ENCODE data around the gene JMJD1C. TPM values are rescaled to one million over a fixed set of nuclear protein-coding genes. Genes with fewer than 3 reads are reported as not detected.

The JMJD1C gene
- total RNA-seq, 2 experiments from 2014 or later = 389 to 399 TPM

DNA sequence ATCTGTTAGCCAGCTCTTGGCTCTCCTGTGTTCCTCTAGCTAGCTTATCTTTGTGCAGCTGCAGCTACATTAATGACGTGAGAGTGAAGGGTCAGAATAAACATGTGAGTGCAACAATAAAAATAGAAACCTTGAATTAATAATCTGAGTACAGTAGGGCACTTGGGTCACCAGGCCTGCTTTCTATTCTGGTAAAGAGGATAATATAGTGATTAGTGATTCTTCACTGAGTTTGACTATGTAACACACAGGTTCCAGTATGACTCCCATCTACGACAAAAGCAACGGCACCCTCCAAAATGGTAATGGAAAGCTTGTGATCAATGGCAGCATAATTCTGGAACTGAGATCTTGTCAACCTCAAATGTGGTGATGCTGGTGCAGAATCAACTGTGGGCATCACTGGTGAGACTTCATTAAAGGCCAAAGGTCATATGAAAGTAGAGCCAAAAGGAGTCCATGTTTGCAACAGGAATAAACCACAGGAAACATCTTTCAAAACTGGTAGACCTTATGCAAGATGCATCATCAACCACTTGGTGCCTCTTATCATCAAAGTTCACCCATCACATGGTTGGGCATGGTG is 255.1 kb downstream of the JMJD1C start:
- H3K27ac Mint-ChIP-seq = peak overlapping the region; percentile 44
- Histone ChIP-seq H3K36me3 (ENCODE audit: insufficient read depth, low read length) (peaks cover 72% of the 10 kb centered on the region), H3K4me1 (ENCODE audit: insufficient read depth, low read length) (peaks cover 11% of the 10 kb centered on the region), H3K4me3 (ENCODE audit: low read length) (no peak overlapping the region), H3K27ac (ENCODE audit: low read depth in 1 of 2, low read length in 2 of 2) (no peak overlapping the region), H3K27me3 (ENCODE audit: control insufficient read depth in 1 of 2, insufficient read depth in 2 of 2, low read length in 2 of 2) (no peaks in the 10 kb centered on the region), H3K9me3 (ENCODE audit: control insufficient read depth in 1 of 2, insufficient read depth in 1 of 2, low read length in 2 of 2) (no peaks in the 10 kb centered on the region)
- H3K9me3 Mint-ChIP-seq = no peaks in the 10 kb centered on the region
- TF ChIP-seq CTCF (IDR thresholded peaks at IDR 0.05) = no peak
- CTCF ChIA-PET = no interaction called here
- DNase-seq (no peak), ATAC-seq (ENCODE audit: poor library complexity) (no peak)
- intact Hi-C loops (cut with DNase I, micrococcal nuclease) = no loop called here
- no peaks in the 10 kb centered on the region for H3K27me3 Mint-ChIP-seq
- H3K36me3 Mint-ChIP-seq (ENCODE audit: low read depth) = peaks cover 90% of the 10 kb centered on the region
- H3K4me3 Mint-ChIP-seq = no peak overlapping the region
- POLR2A ChIA-PET = no interaction called here
- H3K4me1 Mint-ChIP-seq (ENCODE audit: low read depth) = peaks cover 54% of the 10 kb centered on the region

DNA sequence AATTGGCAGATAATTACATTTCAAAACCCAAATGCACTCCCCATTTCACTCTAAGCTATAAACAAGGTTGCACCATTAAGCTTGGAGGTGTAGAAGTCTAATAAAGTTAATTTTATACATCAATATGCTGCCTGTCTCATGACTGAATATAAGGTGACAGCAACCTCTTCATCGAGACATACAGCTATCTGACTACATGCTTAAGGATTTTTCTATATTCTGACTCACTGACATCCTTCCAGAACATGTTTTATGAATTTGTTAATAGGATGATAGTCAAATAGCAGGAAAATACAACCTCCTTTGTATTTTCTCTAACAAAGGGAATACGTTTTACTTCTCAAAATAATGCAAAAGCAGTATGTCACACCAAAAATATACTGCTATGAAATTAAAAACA is 256.1 kb downstream of the JMJD1C start:
- H3K36me3 Mint-ChIP-seq (ENCODE audit: low read depth) = peaks cover 92% of the 10 kb centered on the region
- intact Hi-C loops (cut with DNase I, micrococcal nuclease) = loop anchor here in 1 of 2 experiments (5.0 kb wide), 1 partner anchor 303 kb away; no protein-coding TSS in a partner anchor
- Histone ChIP-seq H3K4me1 (ENCODE audit: insufficient read depth, low read length) (peaks cover 12% of the 10 kb centered on the region), H3K4me3 (ENCODE audit: low read length) (no peak overlapping the region), H3K9me3 (ENCODE audit: control insufficient read depth in 1 of 2, insufficient read depth in 1 of 2, low read length in 2 of 2) (no peaks in the 10 kb centered on the region), H3K27ac (ENCODE audit: low read depth in 1 of 2, low read length in 2 of 2) (no peak overlapping the region), H3K27me3 (ENCODE audit: control insufficient read depth in 1 of 2, insufficient read depth in 2 of 2, low read length in 2 of 2) (no peaks in the 10 kb centered on the region), H3K36me3 (ENCODE audit: insufficient read depth, low read length) (peaks cover 71% of the 10 kb centered on the region)
- no peak for ATAC-seq (ENCODE audit: poor library complexity)
- H3K4me1 Mint-ChIP-seq (ENCODE audit: low read depth) = peaks cover 64% of the 10 kb centered on the region
- ChIA-PET CTCF (no interaction called here), POLR2A (no interaction called here)
- DNase-seq = no peak
- H3K9me3 Mint-ChIP-seq = no peaks in the 10 kb centered on the region
- no peak overlapping the region for H3K4me3 Mint-ChIP-seq
- TF ChIP-seq CTCF (IDR thresholded peaks at IDR 0.05) = no peak
- H3K27ac Mint-ChIP-seq = no peak overlapping the region
- no peaks in the 10 kb centered on the region for H3K27me3 Mint-ChIP-seq

DNA sequence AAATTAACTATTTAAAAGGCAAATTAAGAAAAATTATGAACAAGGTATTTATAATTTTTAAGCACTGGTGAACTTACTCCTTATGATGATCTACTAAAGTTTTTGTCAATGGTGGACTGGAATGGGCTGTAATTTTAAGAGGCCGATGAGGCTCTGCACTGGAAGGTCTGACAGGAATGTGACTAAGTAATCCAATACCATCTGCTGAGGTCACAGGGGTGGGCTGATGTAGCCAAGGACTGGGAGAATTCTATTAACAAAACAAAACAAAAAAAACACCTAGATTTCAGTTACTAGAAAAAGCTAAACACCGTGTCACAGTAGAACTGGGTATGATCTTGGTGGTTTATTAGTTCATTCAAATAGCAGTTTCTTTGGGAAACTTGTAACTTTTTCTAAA is 256.8 kb downstream of the JMJD1C start:
- Mint-ChIP-seq H3K36me3 (ENCODE audit: low read depth) (peaks cover 92% of the 10 kb centered on the region), H3K9me3 (no peaks in the 10 kb centered on the region), H3K27me3 (no peaks in the 10 kb centered on the region), H3K4me3 (no peak overlapping the region), H3K4me1 (ENCODE audit: low read depth) (peaks cover 68% of the 10 kb centered on the region), H3K27ac (no peak overlapping the region)
- Histone ChIP-seq H3K27me3 (ENCODE audit: control insufficient read depth in 1 of 2, insufficient read depth in 2 of 2, low read length in 2 of 2) (no peaks in the 10 kb centered on the region), H3K27ac (ENCODE audit: low read depth in 1 of 2, low read length in 2 of 2) (no peak overlapping the region), H3K4me3 (ENCODE audit: low read length) (no peak overlapping the region), H3K36me3 (ENCODE audit: insufficient read depth, low read length) (peaks cover 66% of the 10 kb centered on the region), H3K9me3 (ENCODE audit: control insufficient read depth in 1 of 2, insufficient read depth in 1 of 2, low read length in 2 of 2) (no peaks in the 10 kb centered on the region), H3K4me1 (ENCODE audit: insufficient read depth, low read length) (peaks cover 12% of the 10 kb centered on the region)
- DNase-seq (no peak), ATAC-seq (ENCODE audit: poor library complexity) (no peak)
- ChIA-PET CTCF (no interaction called here), POLR2A (no interaction called here)
- TF ChIP-seq CTCF (IDR thresholded peaks at IDR 0.05) = no peak
- intact Hi-C loops (cut with DNase I, micrococcal nuclease) = loop anchor here in 1 of 2 experiments (5.0 kb wide), 1 partner anchor 303 kb away; no protein-coding TSS in a partner anchor

All from CD4-positive, alpha-beta T cell (primary cell).